Omental fat pad (tissue), 4 donors: Measurements from ENCODE around the gene PPM1N. TPM values are rescaled to one million over a fixed set of nuclear protein-coding genes. Genes with fewer than 3 reads are reported as not detected.

Experiments
- ATAC-seq: fragments of 150-250 bp; one replicate; pipeline ENCODE4 v1.9.1; 2016; ENCODE audit warnings: mild to moderate bottlenecking, moderate library complexity; ENCODE audit not compliant: low FRiP score
- DNase-seq: peaks from one replicate; pipeline ENCODE4 v3.0.0-alpha.2; 2019; ENCODE audit warnings: low spot score
- CTCF ChIP-seq, 3 donors: fragments of 450-650 bp; IDR thresholded peaks; one replicate each; pipeline ENCODE4 v1.5.1; 2016 to 2017; ENCODE audit warnings: antibody characterized with exemption in 3 of 3, mild to moderate bottlenecking in 3 of 3, moderate library complexity in 2 of 3
- total RNA-seq, 4 donors: library from RNA; depleted of rRNA; stranded (reverse); fragments of >200 nt; gene quantifications; one replicate each; pipeline ENCODE4 v1.1.0, GENCODE V29; 2016

The PPM1N gene
- total RNA-seq, 4 donors from 2014 or later = 1.9 to 3.8 (median 2.9) TPM

DNA sequence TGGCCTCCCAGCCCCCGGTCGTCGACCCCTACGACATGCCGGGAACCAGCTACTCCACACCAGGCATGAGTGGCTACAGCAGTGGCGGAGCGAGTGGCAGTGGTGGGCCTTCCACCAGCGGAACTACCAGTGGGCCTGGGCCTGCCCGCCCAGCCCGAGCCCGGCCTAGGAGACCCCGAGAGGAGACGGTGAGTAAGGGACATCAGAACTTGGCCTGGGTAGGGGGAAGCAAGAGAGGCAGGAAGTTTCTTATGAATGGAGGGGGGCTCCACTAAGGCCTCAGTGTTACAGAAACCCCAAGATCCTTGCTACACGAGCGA is 27.5 kb upstream of the PPM1N start:
- no peak for DNase-seq
- no peak for TF ChIP-seq CTCF (IDR thresholded peaks at IDR 0.05)
- no peak for ATAC-seq

DNA sequence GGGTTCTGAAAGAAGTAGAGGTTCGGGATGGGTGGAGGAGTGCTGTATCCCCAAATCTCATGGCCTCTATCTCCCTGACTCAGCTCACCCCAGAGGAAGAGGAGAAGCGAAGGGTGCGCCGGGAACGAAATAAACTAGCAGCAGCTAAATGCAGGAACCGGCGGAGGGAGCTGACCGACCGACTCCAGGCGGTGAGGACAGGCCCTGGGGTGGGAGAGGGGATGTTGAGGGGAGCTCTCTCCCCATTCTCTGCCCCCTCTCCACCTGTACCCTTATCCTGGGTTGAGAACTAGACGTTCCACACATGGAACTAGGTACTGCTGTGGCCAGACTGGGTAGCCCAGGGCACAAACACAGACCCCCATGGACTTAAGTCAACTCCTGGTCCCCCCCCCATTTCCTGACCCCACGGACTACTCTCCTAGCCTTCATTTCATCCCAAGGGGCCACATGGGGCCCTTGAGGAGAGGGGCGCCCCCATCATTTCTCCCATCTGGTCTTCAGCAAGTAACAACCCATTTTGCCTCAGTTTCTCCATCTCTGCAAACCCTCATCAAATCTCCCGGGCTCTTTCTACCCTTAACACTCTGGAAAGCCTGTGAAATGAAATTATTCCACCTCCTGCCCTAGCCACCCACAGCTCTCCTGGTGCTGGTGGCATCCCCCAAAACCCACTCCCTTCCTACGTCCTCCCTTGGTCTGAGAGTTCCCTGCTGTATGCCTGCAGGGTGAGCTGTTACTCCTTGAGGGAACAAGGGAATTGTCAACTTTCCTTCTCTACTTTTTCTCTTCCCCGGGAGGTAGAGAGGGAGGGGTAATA is 26.9 kb upstream of the PPM1N start:
- no peak for TF ChIP-seq CTCF (IDR thresholded peaks at IDR 0.05)
- no peak for ATAC-seq
- no peak for DNase-seq

DNA sequence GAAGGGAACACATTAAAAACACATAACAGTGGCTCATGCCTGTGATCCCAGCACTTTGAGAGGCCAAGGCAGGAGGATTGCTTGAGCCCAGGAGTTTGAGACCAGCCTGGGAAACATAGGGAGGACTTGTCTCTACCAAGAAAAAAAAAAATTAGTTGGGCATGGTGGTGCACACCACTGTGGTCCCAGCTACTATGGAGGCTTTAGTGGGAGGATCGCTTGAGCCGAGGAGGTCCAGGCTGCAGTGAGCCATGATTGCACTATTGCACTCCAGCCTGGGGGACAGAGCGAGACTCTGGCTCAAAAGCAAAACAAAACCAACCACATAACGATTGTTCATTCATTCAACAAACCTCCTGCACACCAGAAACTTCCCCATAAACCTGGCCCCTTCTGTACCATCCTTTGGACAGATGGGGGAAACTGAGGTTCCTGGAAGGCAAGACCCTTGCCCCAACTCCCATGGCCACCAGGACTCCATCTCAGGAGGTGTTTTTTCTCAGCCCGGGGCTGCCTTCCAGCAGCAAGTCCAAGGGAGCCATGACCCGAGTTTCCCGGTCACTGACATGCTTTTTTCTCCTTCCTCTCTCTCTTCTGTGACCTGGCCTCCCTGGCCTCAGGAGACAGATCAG is 26.2 kb upstream of the PPM1N start:
- TF ChIP-seq CTCF (IDR thresholded peaks at IDR 0.05) = no peak
- ATAC-seq (no peak), DNase-seq (no peak)

DNA sequence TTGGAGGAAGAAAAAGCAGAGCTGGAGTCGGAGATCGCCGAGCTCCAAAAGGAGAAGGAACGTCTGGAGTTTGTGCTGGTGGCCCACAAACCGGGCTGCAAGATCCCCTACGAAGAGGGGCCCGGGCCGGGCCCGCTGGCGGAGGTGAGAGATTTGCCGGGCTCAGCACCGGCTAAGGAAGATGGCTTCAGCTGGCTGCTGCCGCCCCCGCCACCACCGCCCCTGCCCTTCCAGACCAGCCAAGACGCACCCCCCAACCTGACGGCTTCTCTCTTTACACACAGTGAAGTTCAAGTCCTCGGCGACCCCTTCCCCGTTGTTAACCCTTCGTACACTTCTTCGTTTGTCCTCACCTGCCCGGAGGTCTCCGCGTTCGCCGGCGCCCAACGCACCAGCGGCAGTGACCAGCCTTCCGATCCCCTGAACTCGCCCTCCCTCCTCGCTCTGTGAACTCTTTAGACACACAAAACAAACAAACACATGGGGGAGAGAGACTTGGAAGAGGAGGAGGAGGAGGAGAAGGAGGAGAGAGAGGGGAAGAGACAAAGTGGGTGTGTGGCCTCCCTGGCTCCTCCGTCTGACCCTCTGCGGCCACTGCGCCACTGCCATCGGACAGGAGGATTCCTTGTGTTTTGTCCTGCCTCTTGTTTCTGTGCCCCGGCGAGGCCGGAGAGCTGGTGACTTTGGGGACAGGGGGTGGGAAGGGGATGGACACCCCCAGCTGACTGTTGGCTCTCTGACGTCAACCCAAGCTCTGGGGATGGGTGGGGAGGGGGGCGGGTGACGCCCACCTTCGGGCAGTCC is 25.5 kb upstream of the PPM1N start:
- ATAC-seq = no peak
- no peak for DNase-seq
- no peak for TF ChIP-seq CTCF (IDR thresholded peaks at IDR 0.05)

DNA sequence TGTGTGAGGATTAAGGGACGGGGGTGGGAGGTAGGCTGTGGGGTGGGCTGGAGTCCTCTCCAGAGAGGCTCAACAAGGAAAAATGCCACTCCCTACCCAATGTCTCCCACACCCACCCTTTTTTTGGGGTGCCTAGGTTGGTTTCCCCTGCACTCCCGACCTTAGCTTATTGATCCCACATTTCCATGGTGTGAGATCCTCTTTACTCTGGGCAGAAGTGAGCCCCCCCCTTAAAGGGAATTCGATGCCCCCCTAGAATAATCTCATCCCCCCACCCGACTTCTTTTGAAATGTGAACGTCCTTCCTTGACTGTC is 24.9 kb upstream of the PPM1N start:
- ATAC-seq (no peak), DNase-seq (no peak)
- TF ChIP-seq CTCF (IDR thresholded peaks at IDR 0.05) = no peak

DNA sequence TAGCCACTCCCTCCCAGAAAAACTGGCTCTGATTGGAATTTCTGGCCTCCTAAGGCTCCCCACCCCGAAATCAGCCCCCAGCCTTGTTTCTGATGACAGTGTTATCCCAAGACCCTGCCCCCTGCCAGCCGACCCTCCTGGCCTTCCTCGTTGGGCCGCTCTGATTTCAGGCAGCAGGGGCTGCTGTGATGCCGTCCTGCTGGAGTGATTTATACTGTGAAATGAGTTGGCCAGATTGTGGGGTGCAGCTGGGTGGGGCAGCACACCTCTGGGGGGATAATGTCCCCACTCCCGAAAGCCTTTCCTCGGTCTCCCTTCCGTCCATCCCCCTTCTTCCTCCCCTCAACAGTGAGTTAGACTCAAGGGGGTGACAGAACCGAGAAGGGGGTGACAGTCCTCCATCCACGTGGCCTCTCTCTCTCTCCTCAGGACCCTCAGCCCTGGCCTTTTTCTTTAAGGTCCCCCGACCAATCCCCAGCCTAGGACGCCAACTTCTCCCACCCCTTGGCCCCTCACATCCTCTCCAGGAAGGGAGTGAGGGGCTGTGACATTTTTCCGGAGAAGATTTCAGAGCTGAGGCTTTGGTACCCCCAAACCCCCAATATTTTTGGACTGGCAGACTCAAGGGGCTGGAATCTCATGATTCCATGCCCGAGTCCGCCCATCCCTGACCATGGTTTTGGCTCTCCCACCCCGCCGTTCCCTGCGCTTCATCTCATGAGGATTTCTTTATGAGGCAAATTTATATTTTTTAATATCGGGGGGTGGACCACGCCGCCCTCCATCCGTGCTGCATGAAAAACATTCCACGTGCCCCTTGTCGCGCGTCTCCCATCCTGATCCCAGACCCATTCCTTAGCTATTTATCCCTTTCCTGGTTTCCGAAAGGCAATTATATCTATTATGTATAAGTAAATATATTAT is 24.3 kb upstream of the PPM1N start:
- ATAC-seq (peak; percentile 2), DNase-seq (no peak)
- no peak for TF ChIP-seq CTCF (IDR thresholded peaks at IDR 0.05)
